Measurements from ENCODE around the gene PIKFYVE.

PIKFYVE gene

GRCh38 chr2:208406474-208407451, 140.7 kb downstream of the PIKFYVE start, which contains the start of gene PTH2R:
PTH2R (plus strand) TSS chr2:208406792; CDS start chr2:208407044, 252 bp downstream.
- in situ Hi-C loops (cut with MboI; ENCODE audit: low sequenced_read_pairs) = no loop called here

DNA sequence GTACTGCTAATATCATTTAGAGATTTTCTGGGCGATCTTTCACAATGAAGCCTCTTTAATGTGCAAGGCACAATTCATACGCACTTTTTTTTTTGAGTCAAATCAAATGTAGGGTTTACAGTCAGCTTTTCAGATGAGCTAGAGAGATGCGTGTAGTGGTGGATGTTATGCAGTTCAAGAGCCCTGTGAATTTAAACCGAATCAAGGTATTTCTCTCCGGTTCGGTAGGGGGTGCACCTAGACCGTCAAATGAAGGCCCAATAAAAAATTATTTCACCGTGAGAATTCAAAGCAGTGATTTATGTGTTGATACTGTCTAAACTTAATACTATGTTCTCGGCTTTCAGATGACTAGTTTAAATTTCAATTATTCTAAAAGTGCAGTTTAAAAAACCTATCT, 141.6 kb downstream of the PIKFYVE start:
- in situ Hi-C loops (cut with MboI; ENCODE audit: low sequenced_read_pairs) = no loop called here
